ENCODE data around the gene MAMSTR. TPM values are rescaled to one million over a fixed set of nuclear protein-coding genes. Genes with fewer than 3 reads are reported as not detected.
A peak's percentile ranks its signal among the peaks of the same experiment; 100 is the strongest.
"Not testable (repeated sequence)": the region's sequence is repeated elsewhere in the genome, so short reads cannot be mapped to it uniquely, and the experiment has no call there.

The MAMSTR gene, protein sequence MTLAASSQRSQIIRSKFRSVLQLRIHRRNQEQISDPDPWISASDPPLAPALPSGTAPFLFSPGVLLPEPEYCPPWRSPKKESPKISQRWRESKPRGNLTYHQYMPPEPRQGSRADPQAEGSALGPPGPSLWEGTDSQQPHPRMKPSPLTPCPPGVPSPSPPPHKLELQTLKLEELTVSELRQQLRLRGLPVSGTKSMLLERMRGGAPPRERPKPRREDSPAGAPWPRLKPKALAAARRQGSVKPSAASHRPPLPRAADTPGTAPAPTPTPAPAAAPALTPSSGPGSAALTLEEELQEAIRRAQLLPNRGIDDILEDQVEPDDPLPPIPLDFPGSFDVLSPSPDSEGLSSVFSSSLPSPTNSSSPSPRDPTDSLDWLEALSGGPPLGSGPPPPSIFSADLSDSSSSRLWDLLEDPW
- total RNA-seq (ENCODE audit: low replicate concordance): 2.0 and 3.6 TPM in 2 replicates
- long read RNA-seq: 0 reads

DNA sequence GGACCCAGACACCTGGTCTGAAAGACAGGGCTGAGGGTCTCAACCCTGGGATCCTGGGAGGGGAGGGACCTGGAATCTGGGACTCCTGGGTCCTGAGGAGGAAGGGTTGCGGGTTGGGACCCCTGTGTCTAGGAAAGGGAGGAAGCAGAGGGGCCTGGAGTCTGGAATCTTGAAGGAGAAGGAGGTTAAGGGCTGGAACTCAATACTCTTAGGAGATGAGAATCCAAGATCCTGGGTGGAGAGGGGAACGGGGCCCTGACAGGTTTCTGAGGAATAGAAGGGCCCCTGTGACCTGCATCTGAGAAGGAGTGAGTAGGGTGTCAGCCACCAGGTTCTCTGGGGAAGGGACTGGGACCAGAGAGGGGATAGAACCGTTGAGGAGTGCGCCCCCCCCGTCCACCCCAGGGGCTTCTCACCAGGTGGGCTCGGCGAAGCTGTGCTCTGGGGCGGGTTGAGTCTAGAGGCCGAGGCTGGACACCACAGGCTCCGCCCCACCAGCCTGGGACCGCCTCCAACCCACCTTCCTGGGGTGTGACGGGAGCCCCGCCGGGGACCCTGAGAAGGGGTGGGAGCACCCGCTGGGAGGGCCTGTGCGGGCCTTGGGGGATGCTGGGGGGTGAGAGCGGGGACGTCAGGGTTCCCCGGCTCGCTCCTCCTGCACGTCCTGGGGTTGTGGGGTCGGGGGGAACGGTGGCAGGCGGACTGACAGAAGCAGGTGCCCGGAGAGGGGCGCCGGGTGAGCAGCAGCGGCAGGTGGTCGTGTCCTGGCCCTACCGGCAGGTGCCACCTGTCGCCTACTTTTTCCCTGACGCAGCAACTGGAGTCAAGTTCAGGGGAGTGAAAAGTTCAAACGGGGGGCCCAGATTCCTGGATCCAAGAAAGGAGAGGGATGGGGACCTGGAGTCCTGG is at the start of gene MAMSTR:
Gene MAMSTR, minus strand, starts transcription at position 463 of the 909 bp plus-strand sequence. CDS start 694 bp downstream, outside the sequence.
- Mint-ChIP-seq H3K9me3 (no peaks in the 10 kb centered on the region), H3K27ac (peak within 1 kb of the TSS; percentile 98), H3K4me1 (ENCODE audit: unreplicated experiment) (peaks cover 26% of the 10 kb centered on the region), H3K27me3 (no peaks in the 10 kb centered on the region), H3K36me3 (no peaks in the 10 kb centered on the region), H3K4me3 (peak within 1 kb of the TSS; percentile 99)
- no peak for DNase-seq (ENCODE audit: extremely low spot score, unreplicated experiment)
- TF ChIP-seq, protein P1, sequence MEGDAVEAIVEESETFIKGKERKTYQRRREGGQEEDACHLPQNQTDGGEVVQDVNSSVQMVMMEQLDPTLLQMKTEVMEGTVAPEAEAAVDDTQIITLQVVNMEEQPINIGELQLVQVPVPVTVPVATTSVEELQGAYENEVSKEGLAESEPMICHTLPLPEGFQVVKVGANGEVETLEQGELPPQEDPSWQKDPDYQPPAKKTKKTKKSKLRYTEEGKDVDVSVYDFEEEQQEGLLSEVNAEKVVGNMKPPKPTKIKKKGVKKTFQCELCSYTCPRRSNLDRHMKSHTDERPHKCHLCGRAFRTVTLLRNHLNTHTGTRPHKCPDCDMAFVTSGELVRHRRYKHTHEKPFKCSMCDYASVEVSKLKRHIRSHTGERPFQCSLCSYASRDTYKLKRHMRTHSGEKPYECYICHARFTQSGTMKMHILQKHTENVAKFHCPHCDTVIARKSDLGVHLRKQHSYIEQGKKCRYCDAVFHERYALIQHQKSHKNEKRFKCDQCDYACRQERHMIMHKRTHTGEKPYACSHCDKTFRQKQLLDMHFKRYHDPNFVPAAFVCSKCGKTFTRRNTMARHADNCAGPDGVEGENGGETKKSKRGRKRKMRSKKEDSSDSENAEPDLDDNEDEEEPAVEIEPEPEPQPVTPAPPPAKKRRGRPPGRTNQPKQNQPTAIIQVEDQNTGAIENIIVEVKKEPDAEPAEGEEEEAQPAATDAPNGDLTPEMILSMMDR (conservative IDR thresholded peaks at IDR 0.05): no peak

DNA sequence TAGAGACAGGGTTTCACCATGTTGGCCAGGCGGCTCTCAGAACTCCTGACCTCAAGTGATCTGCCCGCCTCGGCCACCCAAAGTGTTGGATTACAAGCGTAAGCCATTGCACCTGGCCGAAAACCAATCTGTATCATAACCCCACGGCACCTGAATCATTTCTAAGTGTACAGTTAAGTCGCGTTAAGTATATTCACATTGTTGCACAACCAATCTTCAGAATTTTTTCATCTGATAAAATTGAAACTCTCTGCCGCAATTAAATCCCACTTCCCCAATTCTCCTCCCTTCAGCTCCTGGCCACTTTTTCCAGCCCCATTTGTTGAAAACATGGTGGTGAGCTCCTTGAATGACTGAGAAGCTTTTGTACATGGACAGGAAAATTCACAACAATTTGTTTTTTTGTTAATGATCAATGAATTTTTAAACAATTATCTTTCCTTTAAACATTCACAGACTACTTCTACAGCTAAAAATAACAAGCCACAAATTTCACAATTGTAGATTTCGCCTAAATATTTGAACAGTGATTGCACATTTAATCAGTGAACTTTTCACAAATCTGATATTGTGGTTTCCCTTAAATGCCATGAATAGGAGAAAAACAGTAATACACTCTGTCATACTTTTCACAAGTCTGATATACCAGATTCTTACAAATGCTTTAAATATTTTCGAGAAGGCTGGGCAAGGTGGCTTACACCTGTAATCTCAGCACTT is 49.6 kb upstream of the MAMSTR start:
- Mint-ChIP-seq H3K4me3 (no peak overlapping the region), H3K4me1 (ENCODE audit: unreplicated experiment) (peaks cover 8% of the 10 kb centered on the region), H3K9me3 (no peaks in the 10 kb centered on the region), H3K36me3 (no peaks in the 10 kb centered on the region), H3K27me3 (peaks cover 20% of the 10 kb centered on the region), H3K27ac (peak overlapping the region; percentile 94)
- no peak for DNase-seq (ENCODE audit: extremely low spot score, unreplicated experiment)
- TF ChIP-seq, protein P1 (conservative IDR thresholded peaks at IDR 0.05): no peak

DNA sequence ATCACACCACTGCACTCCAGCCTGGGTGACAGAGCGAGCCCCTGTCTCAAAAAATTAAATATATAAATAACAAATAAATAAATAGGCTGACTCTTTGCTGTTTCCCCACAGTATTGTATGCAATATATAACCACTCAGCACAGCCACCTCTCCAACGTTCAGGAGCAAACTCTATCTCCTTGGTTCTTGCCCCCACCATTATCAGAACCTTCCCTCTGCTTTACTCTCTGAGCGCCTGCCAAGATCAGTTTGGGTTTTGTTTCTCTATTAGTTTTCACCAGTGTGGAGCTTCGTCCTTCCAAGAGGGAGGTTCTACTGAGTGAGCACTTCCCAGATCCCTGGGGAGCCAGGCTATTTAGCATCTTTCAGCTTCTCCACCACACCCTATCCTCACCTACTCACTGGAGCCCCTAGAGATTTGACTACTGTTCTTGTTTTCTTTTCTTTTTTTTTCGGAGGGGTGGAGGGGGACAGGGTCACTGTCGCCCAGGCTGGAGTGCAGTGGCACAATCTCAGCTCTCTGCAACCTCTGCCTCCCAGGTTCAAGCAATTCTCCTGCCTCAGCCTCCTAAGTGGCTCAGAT is 48.7 kb upstream of the MAMSTR start:
- Mint-ChIP-seq H3K27ac (peak overlapping the region; percentile 39), H3K27me3 (peaks cover 20% of the 10 kb centered on the region)
- not testable (repeated sequence) for DNase-seq (ENCODE audit: extremely low spot score, unreplicated experiment); H3K4me3 Mint-ChIP-seq; H3K4me1 Mint-ChIP-seq (ENCODE audit: unreplicated experiment); H3K9me3 Mint-ChIP-seq; H3K36me3 Mint-ChIP-seq

DNA sequence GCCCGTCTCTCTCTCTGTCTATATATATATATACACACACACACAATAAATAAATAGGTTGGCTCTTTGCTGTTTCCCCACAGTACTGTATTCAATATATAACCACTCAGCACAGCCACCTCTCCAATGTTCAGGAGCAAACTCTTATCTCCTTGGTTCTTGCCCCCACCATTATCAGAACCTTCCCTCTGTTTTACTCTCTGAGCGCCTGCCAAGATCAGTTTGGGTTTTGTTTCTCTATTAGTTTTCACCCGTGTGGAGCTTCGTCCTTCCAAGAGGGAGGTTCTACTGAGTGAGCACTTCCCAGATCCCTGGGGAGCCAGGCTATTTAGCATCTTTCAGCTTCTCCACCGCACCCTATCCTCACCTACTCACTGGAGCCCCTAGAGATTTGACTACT is 46.3 kb upstream of the MAMSTR start:
- DNase-seq (ENCODE audit: extremely low spot score, unreplicated experiment); H3K4me3 Mint-ChIP-seq; H3K4me1 Mint-ChIP-seq (ENCODE audit: unreplicated experiment); H3K27ac Mint-ChIP-seq; H3K36me3 Mint-ChIP-seq; H3K9me3 Mint-ChIP-seq: not testable (repeated sequence)
- peaks cover 35% of the 10 kb centered on the region for H3K27me3 Mint-ChIP-seq

DNA sequence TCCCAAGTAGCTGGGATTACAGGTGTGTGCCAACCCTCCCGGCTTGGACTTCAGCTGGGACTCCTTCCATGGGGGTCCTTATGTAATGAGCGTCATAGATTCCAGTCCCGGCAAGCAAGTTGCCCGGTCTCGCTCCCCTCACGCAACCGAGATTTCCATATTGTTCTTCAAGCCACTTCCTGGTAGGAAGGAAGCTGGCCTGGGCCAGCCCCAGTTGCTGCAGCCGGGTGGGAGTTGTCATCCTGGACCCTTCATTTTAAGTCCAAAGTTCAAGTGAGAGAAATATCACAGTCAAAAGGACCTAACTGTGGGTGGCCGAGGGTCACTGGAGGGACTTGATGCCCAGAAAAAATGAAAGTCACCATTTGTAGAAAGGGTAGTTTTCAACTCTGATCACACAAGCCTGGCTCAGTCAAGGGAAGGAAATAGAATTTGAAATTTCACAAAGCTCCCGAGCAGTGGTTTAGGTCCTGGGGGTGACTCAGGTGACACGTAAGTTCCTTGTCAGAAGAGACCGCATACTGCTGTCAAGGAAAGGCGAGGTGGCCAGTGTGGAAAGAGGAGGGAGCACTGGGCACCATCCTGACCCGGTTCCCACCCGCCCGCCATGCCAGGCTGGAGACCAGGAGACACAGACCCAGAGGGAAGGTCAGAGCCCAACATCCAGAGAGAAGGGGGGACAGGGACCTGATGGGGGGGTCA is 41.1 kb upstream of the MAMSTR start:
- H3K27ac Mint-ChIP-seq: no peak overlapping the region
- H3K4me1 Mint-ChIP-seq (ENCODE audit: unreplicated experiment): no peaks in the 10 kb centered on the region
- H3K9me3 Mint-ChIP-seq: no peaks in the 10 kb centered on the region
- no peaks in the 10 kb centered on the region for H3K36me3 Mint-ChIP-seq
- H3K4me3 Mint-ChIP-seq: no peak overlapping the region
- DNase-seq (ENCODE audit: extremely low spot score, unreplicated experiment): no peak
- TF ChIP-seq, protein P1 (conservative IDR thresholded peaks at IDR 0.05): no peak
- H3K27me3 Mint-ChIP-seq: peaks cover 27% of the 10 kb centered on the region

All from type B pancreatic cell (in vitro differentiated cells).